ENCODE measurements around the gene HSPB6. TPM values are rescaled to one million over a fixed set of nuclear protein-coding genes. Genes with fewer than 3 reads are reported as not detected.

Gene HSPB6
- total RNA-seq, 3 donors from 2014 or later, result 3.9 to 122 (median 22.9) TPM

GRCh38 chr19:35732540-35733179 lies 24.2 kb downstream of the HSPB6 start:
- peak in 1 of 3 donors; percentile 43 for DNase-seq
- no peaks in the 10 kb centered on the region for H3K9me3 ChIP-seq
- ATAC-seq, result no peak
- intact Hi-C loops (cut with DNase I, micrococcal nuclease), result no loop called here
- no peaks in the 10 kb centered on the region for H3K4me1 ChIP-seq (ENCODE audit: low read depth)
- TF ChIP-seq, protein P1, sequence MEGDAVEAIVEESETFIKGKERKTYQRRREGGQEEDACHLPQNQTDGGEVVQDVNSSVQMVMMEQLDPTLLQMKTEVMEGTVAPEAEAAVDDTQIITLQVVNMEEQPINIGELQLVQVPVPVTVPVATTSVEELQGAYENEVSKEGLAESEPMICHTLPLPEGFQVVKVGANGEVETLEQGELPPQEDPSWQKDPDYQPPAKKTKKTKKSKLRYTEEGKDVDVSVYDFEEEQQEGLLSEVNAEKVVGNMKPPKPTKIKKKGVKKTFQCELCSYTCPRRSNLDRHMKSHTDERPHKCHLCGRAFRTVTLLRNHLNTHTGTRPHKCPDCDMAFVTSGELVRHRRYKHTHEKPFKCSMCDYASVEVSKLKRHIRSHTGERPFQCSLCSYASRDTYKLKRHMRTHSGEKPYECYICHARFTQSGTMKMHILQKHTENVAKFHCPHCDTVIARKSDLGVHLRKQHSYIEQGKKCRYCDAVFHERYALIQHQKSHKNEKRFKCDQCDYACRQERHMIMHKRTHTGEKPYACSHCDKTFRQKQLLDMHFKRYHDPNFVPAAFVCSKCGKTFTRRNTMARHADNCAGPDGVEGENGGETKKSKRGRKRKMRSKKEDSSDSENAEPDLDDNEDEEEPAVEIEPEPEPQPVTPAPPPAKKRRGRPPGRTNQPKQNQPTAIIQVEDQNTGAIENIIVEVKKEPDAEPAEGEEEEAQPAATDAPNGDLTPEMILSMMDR (IDR thresholded peaks at IDR 0.05), result no peak
- H3K4me3 ChIP-seq, result no peak overlapping the region
- H3K36me3 ChIP-seq (ENCODE audit: low read depth), result peaks cover 26% of the 10 kb centered on the region

GRCh38 chr19:35731779-35732405 lies 24.9 kb downstream of the HSPB6 start:
- intact Hi-C loops (cut with DNase I, micrococcal nuclease), result no loop called here
- H3K4me1 ChIP-seq (ENCODE audit: low read depth), result no peaks in the 10 kb centered on the region
- H3K4me3 ChIP-seq, result no peak overlapping the region
- TF ChIP-seq, protein P1 (IDR thresholded peaks at IDR 0.05), result no peak
- DNase-seq, result peak in 1 of 3 donors; percentile 45
- H3K9me3 ChIP-seq, result no peaks in the 10 kb centered on the region
- peaks cover 27% of the 10 kb centered on the region for H3K36me3 ChIP-seq (ENCODE audit: low read depth)
- ATAC-seq, result no peak

GRCh38 chr19:35731353-35731752 lies 25.5 kb downstream of the HSPB6 start:
- DNase-seq (peak in 1 of 3 donors; percentile 43), ATAC-seq (no peak)
- H3K36me3 ChIP-seq (ENCODE audit: low read depth), result peaks cover 26% of the 10 kb centered on the region
- TF ChIP-seq, protein P1 (IDR thresholded peaks at IDR 0.05), result no peak
- H3K9me3 ChIP-seq, result no peaks in the 10 kb centered on the region
- H3K4me1 ChIP-seq (ENCODE audit: low read depth), result no peaks in the 10 kb centered on the region
- H3K4me3 ChIP-seq, result no peak overlapping the region
- intact Hi-C loops (cut with DNase I, micrococcal nuclease), result no loop called here

DNA sequence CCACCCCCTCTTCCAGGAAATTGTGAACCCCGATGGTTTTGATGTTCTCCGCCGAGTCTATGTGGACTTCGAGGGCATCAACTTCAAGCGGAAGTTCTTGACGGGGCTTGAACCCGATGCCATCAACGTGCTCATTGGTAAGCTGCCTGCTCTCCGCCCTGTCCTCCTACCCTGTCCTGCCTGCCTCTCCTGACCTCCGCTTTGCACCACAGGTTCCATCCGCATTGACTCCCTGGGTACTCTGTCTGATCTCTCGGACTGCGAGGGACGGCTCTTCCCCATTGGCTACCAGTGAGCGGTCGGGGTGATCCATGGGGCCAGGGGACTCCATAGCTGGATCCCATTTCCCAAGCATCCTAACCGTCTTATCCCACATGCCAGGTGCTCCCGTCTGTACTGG lies 26.5 kb downstream of the HSPB6 start:
- intact Hi-C loops (cut with DNase I, micrococcal nuclease), result no loop called here
- DNase-seq (no peak), ATAC-seq (no peak)
- H3K9me3 ChIP-seq, result no peaks in the 10 kb centered on the region
- TF ChIP-seq, protein P1 (IDR thresholded peaks at IDR 0.05), result no peak
- no peaks in the 10 kb centered on the region for H3K4me1 ChIP-seq (ENCODE audit: low read depth)
- H3K36me3 ChIP-seq (ENCODE audit: low read depth), result peaks cover 28% of the 10 kb centered on the region
- H3K4me3 ChIP-seq, result no peak overlapping the region

- Histone ChIP-seq H3K36me3 (ENCODE audit: low read depth) (peaks cover 33% of the 10 kb centered on the region), H3K4me3 (no peak overlapping the region), H3K4me1 (ENCODE audit: low read depth) (no peaks in the 10 kb centered on the region), H3K9me3 (no peaks in the 10 kb centered on the region)
- intact Hi-C loops (cut with DNase I, micrococcal nuclease), result no loop called here
- no peak for ATAC-seq
- no peak for DNase-seq
- TF ChIP-seq, protein P1 (IDR thresholded peaks at IDR 0.05), result no peak
Measured at GRCh38 chr19:35729763-35730162, 27.1 kb downstream of the HSPB6 start.
